NCI-H524 (cell line): ENCODE data around the gene RNF183.
"Not testable (repeated sequence)": the region's sequence is repeated elsewhere in the genome, so short reads cannot be mapped to it uniquely, and the experiment has no call there.

Experiments used
- DNase-seq, 2 experiments: peaks; one replicate each; lab custom pipeline; 2025; lab: John Stamatoyannopoulos, UW

The RNF183 gene

GRCh38 chr9:113274474-113275156, 28.6 kb downstream of the RNF183 start:
- peak; percentile 31 to 78 for DNase-seq

- peak in 1 of 2 experiments; percentile 43 for DNase-seq
These were observed 33.3 kb downstream of the RNF183 start for GRCh38 chr9:113269871-113270270.

GRCh38 chr9:113269355-113269754, 33.8 kb downstream of the RNF183 start:
- DNase-seq, result no peak

GRCh38 chr9:113267911-113268566, 35.1 kb downstream of the RNF183 start:
- DNase-seq, result no peak

GRCh38 chr9:113266174-113266573, 37.0 kb downstream of the RNF183 start:
- DNase-seq, result peak; percentile 76 to 90

- no peak for DNase-seq
These were observed 41.1 kb downstream of the RNF183 start for GRCh38 chr9:113261917-113262671.

- DNase-seq, result no peak
These were observed 44.9 kb downstream of the RNF183 start for GRCh38 chr9:113258282-113258681.

- no peak for DNase-seq
These were observed 45.3 kb downstream of the RNF183 start for GRCh38 chr9:113257863-113258262.

- DNase-seq, result no peak
These were observed 47.7 kb downstream of the RNF183 start for GRCh38 chr9:113255438-113255837.

- DNase-seq, result no peak
These were observed 48.2 kb downstream of the RNF183 start for GRCh38 chr9:113254991-113255390.

GRCh38 chr9:113250807-113251206, 52.4 kb downstream of the RNF183 start:
- DNase-seq, result no peak

- not testable (repeated sequence) for DNase-seq
These were observed 53.5 kb downstream of the RNF183 start for GRCh38 chr9:113249661-113250060.

- DNase-seq, result no peak
These were observed 55.5 kb downstream of the RNF183 start for GRCh38 chr9:113247640-113248039.
